ENCODE measurements around the gene GP1BB.
A peak's percentile ranks its signal among the peaks of the same experiment; 100 is the strongest.

The GP1BB gene

DNA sequence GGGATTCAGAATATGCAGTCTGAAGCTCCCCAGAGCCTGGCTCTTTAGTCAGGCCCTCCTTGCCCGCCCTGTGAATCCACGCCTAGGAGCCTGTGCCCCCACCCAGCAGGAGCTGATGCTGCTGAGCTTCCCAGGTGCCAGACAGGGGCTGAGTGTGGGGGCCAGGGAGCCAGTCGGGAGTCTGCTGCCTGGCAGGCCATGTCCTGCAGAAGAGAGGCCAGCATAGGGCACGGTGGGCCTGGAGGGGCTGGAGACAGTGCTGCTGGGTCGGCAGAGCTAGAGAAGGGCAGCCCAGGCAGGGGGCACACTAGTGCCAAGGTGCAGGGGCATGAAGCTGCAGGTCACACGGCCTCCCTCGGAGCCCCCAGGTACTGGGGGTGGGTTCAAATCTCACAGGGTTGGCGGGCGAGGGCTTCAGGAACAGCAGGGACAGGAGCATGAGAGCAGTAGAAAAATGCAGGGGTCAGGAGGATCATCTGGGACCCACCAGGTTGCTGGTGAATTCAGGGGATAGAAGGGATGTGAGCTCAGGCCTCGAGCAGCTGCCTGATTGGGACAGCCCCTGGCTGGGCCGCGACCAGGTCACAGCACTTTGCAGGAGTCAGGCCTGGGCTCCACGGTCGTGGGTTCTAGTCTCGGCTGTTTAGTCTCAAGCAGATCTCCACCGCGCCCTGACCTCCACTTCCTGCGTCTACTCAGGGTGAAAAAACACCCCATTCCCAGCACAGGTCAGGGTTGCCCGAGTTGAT, 13.1 kb upstream of the GP1BB start:
- no peak for DNase-seq (ENCODE audit: low read depth)
- no peak for TF ChIP-seq CTCF (IDR thresholded peaks at IDR 0.05; ENCODE audit: insufficient read depth, low read depth, low read length, missing control alignments)
- H3K4me3 ChIP-seq (ENCODE audit: low read depth, low read length) = no peak overlapping the region

GRCh38 chr22:19710769-19711106, 12.6 kb upstream of the GP1BB start:
- no peak for TF ChIP-seq CTCF (IDR thresholded peaks at IDR 0.05; ENCODE audit: insufficient read depth, low read depth, low read length, missing control alignments)
- DNase-seq (ENCODE audit: low read depth) = no peak
- no peak overlapping the region for H3K4me3 ChIP-seq (ENCODE audit: low read depth, low read length)

DNA sequence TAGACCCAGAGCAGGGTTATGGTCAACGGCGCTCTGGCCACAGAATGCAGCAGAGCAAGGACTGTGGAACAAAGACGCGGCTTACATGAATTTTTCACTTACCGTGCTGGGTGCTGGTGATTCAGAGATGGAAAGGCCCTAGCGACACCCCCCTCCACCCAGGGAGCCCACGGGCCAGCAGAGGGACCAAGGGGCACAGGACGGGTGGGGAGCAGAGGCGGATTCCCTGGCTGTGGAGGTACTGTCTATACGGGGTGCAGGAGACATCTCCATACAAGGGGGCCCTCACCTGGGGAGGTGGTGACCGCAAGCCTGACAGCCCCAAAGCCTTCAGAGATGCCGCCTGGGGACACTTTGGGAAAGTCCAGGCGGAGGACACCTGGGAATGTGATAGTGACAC, 10.1 kb upstream of the GP1BB start:
- no peak overlapping the region for H3K4me3 ChIP-seq (ENCODE audit: low read depth, low read length)
- DNase-seq (ENCODE audit: low read depth) = no peak
- no peak for TF ChIP-seq CTCF (IDR thresholded peaks at IDR 0.05; ENCODE audit: insufficient read depth, low read depth, low read length, missing control alignments)

- no peak for TF ChIP-seq CTCF (IDR thresholded peaks at IDR 0.05; ENCODE audit: insufficient read depth, low read depth, low read length, missing control alignments)
- no peak overlapping the region for H3K4me3 ChIP-seq (ENCODE audit: low read depth, low read length)
- DNase-seq (ENCODE audit: low read depth) = no peak
These were observed 9.6 kb upstream of the GP1BB start for GRCh38 chr22:19713650-19714311.

GRCh38 chr22:19714312-19715187, 8.8 kb upstream of the GP1BB start, which contains the start of gene SEPTIN5:
Gene SEPTIN5, plus strand, starts transcription at chr22:19714503. Its CDS starts 86 bp downstream, at chr22:19714589.
- no peak for DNase-seq (ENCODE audit: low read depth)
- no peak for TF ChIP-seq CTCF (IDR thresholded peaks at IDR 0.05; ENCODE audit: insufficient read depth, low read depth, low read length, missing control alignments)

GRCh38 chr22:19715188-19715930, 8.0 kb upstream of the GP1BB start:
- peak; percentile 38 for DNase-seq (ENCODE audit: low read depth)
- H3K4me3 ChIP-seq (ENCODE audit: low read depth, low read length) = no peak overlapping the region
- TF ChIP-seq CTCF (IDR thresholded peaks at IDR 0.05; ENCODE audit: insufficient read depth, low read depth, low read length, missing control alignments) = no peak

More at GRCh38 chr22:19714312-19715187, 8.8 kb upstream of the GP1BB start, which contains the start of gene SEPTIN5:
- H3K4me3 ChIP-seq (ENCODE audit: low read depth, low read length) = peak within 1 kb of the TSS; percentile 6; the same call in 1 of the 2 replicates
